Umbilical cord (tissue), 2 donors: Measurements from ENCODE around the gene HDAC1. TPM values are rescaled to one million over a fixed set of nuclear protein-coding genes. Genes with fewer than 3 reads are reported as not detected.
"Not testable (repeated sequence)": the region's sequence is repeated elsewhere in the genome, so short reads cannot be mapped to it uniquely, and the experiment has no call there.

Experiments used
- DNase-seq: peaks from one replicate; pipeline ENCODE4 v3.0.0-alpha.2; 2015; ENCODE audit warnings: low spot score
- total RNA-seq: library from RNA; depleted of rRNA; stranded (reverse); fragments of >200 nt; gene quantifications from one replicate; pipeline ENCODE4 v1.2.3, GENCODE V29; 2014; ENCODE audit warnings: low replicate concordance; ENCODE audit not compliant: insufficient read depth

Gene HDAC1
- total RNA-seq, 1 donor from 2014 or later = 27.7 TPM

GRCh38 chr1:32345289-32345827 is 53.5 kb downstream of the HDAC1 start:
- DNase-seq = no peak

DNA sequence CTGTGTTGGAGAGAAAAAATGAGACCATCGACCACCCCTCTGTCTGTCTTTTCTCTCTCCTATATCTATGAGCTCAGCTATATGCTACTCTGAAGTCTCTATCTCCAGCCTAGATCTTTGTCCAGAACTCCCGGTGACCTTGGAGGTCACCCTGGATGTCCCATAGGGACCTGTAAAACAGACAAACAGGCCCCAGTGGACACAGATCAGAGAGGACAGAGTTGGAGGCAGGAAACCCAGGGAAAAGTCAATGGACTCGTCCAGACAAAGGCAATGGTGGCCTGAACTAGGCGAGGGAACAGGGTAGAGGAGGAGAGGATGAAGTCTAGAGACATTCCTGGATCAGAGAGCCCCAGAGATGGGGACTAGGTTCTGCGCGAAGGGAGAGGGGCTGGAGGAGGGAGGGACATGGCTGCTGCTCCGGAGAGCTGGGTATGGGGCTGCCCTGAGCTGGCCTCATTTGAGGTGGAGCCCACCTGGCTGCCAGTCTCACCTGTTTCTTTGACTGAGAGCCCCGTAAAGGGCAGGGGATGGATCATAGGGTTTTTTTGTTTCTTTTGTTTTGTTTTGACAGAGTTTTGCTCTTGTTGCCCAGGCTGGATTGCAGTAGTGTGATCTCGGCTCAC is 54.8 kb downstream of the HDAC1 start:
- DNase-seq = no peak

GRCh38 chr1:32349211-32349708 is 57.4 kb downstream of the HDAC1 start:
- DNase-seq = no peak

- no peak for DNase-seq
These were observed 59.0 kb downstream of the HDAC1 start for GRCh38 chr1:32350785-32351398.

GRCh38 chr1:32351399-32352238 is 59.7 kb downstream of the HDAC1 start:
- peak; percentile 96 for DNase-seq

- DNase-seq = no peak
These were observed 60.4 kb downstream of the HDAC1 start for GRCh38 chr1:32352239-32352745.

GRCh38 chr1:32352831-32353383 is 61.0 kb downstream of the HDAC1 start:
- DNase-seq = no peak

DNA sequence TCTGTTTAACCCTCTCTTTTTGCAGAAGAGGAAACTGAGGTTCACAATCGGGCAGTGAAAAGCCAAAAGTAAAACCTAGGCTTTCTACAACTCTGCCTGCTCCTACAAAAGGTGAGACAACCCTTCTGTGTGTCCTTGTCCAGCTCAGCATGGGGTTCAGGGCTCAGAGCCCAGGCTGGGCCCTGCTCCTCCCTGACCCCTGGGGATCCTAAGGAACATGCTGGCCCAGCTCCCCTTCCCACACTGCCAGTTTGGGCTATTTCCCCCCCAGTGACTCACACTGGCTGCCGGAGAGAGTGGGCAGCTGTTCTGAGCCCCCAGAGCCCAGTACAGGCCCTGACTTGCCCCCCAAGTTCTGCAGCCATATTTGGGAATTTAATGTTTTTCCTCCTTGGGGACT is 61.5 kb downstream of the HDAC1 start:
- DNase-seq = no peak

- DNase-seq = peak; percentile 71
These were observed 62.1 kb downstream of the HDAC1 start for GRCh38 chr1:32353886-32354570.

DNA sequence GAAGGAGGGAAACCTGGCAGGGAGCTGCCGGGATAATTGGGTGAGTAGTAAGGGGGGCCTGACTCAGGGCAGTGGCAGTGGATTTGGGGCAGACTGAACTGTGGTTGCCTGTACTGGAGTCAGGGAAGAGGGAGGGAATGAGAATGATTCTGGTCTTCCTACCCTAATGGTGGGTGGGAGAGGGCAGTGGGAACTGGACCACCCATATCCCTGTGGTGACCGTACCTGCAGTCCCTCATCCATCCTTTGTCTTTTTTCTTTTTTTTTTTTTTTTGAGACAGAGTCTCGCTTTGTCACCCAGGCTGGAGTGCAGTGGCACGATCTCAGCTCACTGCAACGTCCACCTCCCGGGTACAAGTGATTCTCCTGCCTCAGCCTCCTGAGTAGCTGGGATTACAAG is 63.9 kb downstream of the HDAC1 start:
- not testable (repeated sequence) for DNase-seq

- DNase-seq = no peak
These were observed 64.6 kb downstream of the HDAC1 start for GRCh38 chr1:32356478-32356877.

DNA sequence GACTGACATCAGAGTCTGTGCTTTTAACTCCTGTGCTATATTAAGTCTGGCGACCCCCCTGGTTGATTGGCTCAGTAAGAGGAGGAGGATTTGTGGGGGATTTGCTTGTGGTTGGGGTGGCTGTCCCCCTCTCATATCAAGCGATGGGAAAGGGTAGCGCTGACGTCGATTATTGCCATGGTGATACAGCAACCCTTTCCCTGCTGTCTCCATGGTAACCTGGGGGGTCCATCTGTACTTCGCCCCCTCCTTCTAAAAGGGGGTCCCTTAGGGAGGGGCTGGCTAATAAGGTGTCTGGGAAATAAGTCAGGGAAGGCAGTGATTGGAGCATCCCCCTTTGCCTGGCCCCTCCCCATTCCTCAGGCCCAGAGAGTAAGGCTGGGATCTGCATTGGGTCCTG is 65.7 kb downstream of the HDAC1 start:
- DNase-seq = no peak

- no peak for DNase-seq
These were observed 66.6 kb downstream of the HDAC1 start for GRCh38 chr1:32358435-32358834.

DNA sequence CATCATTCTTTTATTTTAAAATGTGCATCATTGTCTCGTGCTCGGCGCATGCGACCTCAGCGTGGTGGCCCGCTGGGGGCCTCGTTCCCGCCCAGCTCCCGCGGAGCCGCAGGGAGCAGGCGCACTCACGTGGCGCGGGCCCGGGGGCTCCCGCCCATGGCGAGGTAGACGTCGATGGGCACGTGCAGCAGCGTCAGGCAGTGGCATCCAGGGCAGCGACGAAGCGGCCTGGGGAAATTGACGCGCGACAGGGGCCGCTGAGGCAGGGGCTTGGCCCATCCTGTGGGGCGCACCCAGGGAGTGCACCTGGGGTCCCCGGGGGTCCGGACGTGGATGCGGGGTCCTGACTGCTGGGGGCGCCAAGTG is 69.4 kb downstream of the HDAC1 start:
- no peak for DNase-seq

DNA sequence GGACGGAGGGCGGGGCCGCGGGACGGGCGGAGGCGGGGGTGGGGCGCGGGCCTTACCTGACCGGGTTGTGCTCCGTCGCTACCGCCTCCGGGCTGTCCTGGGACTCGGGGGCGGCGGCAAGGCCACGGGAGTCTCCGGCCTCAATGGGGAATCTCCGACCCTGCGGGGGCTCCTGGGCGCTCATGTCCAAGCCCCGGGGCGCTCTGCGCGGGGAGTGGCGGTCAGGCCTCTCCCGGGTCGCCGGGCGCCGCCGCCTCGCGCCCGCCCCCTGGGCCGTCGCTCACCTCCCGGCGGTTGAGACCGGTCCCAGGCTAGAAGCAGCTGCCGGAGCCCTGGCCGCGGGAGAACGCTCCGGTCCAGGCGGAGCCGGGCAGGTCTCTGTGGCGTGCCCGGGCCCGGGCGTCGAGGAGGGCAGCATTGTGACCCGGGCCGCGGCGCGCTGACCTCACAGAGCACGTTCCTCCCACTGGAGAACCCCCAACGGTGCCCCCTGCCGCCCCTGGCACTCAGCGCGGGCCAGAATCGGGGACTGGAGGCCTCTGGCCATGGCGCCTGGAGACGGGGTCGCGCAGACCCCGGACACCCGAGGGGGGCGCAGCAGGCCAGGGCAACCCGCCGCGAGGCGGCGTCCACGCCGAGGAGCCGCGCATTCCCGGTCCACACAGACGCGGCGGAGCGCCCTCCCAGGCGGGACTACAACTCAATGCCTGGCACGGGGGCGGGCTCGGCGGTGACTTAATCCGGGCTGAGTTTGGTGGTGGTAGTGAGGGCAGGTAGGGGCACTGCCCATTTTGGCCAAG is 70.0 kb downstream of the HDAC1 start:
- DNase-seq = peak; percentile 66

DNA sequence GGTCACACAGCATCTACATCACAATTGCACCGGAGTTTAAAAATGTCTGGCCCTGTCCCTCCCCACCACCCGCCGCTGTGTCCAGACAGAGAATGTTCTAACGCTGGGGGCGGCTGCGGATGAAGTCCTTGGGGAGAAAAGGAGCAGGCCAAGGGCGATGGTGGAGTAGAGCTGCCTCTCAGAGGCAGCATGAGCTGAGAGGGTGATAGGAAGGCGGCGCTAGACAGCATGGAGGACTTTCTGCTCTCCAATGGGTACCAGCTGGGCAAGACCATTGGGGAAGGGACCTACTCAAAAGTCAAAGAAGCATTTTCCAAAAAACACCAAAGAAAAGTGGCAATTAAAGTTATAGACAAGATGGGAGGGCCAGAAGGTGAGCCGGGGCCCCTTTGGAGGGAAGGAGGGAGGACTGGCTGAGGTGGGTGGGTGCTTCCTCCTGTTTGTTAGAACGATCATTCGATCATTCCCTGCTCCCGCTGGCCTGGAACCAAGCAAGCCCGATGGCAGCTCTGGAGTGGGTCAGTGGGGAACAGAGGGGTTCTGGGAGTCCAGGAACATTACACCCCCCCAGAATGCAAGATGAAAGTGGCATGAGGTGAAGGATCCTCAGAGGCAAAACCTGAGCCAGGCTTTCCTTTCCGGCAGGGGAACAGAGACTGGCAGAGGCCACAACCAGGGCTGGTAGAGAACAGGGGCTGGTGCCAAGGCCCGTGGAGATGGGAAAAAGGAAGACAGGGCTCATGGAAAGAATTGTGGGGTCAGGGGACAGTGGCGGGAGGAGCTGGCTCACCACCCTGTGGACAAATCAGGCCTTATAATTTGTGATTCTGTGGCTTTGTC is 70.8 kb downstream of the HDAC1 start, which contains the start of the genes FAM229A and TSSK3:
TSS of gene FAM229A (minus strand) at position 12 of the 840 bp plus-strand sequence. CDS start 394 bp downstream, outside the sequence.
TSS of gene TSSK3 (plus strand) at position 66 of the 840 bp plus-strand sequence. CDS start at position 229, 163 bp downstream.
- no peak for DNase-seq

GRCh38 chr1:32363713-32364112 is 71.8 kb downstream of the HDAC1 start:
- DNase-seq = no peak

GRCh38 chr1:32364836-32365235 is 73.0 kb downstream of the HDAC1 start:
- no peak for DNase-seq

GRCh38 chr1:32365445-32365844 is 73.6 kb downstream of the HDAC1 start:
- no peak for DNase-seq
